Measurements from ENCODE around the gene CDC42BPA. TPM values are rescaled to one million over a fixed set of nuclear protein-coding genes. Genes with fewer than 3 reads are reported as not detected.

CDC42BPA gene
- total RNA-seq, 1 donor from 2014 or later: 95.7 TPM

DNA sequence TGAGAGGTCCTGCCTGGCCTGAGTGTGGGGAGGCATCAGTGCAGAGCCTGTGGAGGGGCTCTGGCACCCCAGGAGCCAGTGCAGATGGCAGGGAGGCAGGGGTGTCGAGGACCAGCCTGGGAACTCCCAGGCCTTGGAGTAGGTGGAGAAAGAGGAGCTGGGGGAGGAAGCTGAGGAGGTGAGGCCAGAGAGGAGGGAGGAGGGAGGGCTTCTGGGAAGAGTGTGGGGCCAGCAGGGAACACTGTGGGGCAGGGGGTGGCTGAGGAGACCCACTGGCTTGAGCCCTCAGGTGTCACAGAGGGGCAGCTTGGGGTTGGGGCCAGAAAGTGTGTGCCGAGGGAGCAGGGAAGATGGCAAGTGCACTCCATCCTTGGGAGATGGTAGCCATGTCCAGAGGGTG, 374.4 kb downstream of the CDC42BPA start:
- Mint-ChIP-seq H3K9me3 (ENCODE audit: unreplicated experiment) (peaks cover 5% of the 10 kb centered on the region), H3K36me3 (ENCODE audit: unreplicated experiment) (peaks cover 5% of the 10 kb centered on the region), H3K27ac (ENCODE audit: unreplicated experiment) (no peak overlapping the region), H3K4me1 (ENCODE audit: unreplicated experiment) (peaks cover 10% of the 10 kb centered on the region), H3K4me3 (ENCODE audit: unreplicated experiment) (no peak overlapping the region), H3K27me3 (ENCODE audit: unreplicated experiment) (no peaks in the 10 kb centered on the region)
- no peak for DNase-seq (ENCODE audit: extremely low spot score, unreplicated experiment)
- TF ChIP-seq, protein P1, sequence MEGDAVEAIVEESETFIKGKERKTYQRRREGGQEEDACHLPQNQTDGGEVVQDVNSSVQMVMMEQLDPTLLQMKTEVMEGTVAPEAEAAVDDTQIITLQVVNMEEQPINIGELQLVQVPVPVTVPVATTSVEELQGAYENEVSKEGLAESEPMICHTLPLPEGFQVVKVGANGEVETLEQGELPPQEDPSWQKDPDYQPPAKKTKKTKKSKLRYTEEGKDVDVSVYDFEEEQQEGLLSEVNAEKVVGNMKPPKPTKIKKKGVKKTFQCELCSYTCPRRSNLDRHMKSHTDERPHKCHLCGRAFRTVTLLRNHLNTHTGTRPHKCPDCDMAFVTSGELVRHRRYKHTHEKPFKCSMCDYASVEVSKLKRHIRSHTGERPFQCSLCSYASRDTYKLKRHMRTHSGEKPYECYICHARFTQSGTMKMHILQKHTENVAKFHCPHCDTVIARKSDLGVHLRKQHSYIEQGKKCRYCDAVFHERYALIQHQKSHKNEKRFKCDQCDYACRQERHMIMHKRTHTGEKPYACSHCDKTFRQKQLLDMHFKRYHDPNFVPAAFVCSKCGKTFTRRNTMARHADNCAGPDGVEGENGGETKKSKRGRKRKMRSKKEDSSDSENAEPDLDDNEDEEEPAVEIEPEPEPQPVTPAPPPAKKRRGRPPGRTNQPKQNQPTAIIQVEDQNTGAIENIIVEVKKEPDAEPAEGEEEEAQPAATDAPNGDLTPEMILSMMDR (IDR thresholded peaks at IDR 0.05): no peak

DNA sequence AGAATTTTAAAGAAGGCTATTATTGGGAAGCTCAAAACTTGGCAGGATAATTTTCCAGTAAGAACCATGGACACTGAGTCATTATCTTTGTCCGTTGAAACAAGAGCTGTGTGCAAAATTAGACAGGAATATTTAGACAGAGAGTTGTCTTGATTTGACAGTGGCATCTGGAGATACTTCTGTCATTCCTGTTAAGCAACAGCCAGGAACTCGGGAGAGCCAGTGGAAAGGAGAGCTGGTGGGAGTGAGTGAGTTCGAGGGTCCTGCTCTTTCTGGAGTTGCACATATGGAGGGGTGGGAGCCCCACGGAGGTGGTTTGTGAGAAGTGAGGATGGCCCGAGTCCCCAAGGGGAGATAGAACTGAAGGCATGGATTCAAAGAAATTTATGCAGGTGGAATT, 375.1 kb downstream of the CDC42BPA start:
- peaks cover 18% of the 10 kb centered on the region for H3K4me1 Mint-ChIP-seq (ENCODE audit: unreplicated experiment)
- no peak overlapping the region for H3K4me3 Mint-ChIP-seq (ENCODE audit: unreplicated experiment)
- TF ChIP-seq, protein P1 (IDR thresholded peaks at IDR 0.05): no peak
- no peaks in the 10 kb centered on the region for H3K27me3 Mint-ChIP-seq (ENCODE audit: unreplicated experiment)
- H3K36me3 Mint-ChIP-seq (ENCODE audit: unreplicated experiment): peaks cover 1% of the 10 kb centered on the region
- no peak for DNase-seq (ENCODE audit: extremely low spot score, unreplicated experiment)
- no peak overlapping the region for H3K27ac Mint-ChIP-seq (ENCODE audit: unreplicated experiment)
- peaks cover 2% of the 10 kb centered on the region for H3K9me3 Mint-ChIP-seq (ENCODE audit: unreplicated experiment)

DNA sequence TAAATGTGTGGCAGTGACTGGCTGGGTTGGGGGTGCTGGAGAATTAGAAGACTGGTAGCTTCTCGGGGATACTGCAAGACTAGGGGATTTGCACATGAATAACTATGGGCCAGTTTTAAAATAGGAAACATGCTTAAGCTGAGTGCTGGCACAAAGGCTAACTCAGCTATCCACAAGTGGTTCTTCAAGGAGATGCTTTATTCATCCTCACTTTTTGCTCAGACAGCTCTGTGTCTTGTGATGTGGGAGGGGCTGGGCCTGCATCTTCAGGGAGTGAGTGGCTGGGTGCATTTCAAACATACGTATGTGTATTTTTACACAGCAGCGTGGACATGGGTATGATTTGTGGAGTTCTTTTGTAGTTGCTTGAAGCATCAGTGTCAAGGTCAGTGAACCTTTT, 375.9 kb downstream of the CDC42BPA start:
- TF ChIP-seq, protein P1 (IDR thresholded peaks at IDR 0.05): no peak
- no peaks in the 10 kb centered on the region for H3K36me3 Mint-ChIP-seq (ENCODE audit: unreplicated experiment)
- no peaks in the 10 kb centered on the region for H3K27me3 Mint-ChIP-seq (ENCODE audit: unreplicated experiment)
- no peak overlapping the region for H3K27ac Mint-ChIP-seq (ENCODE audit: unreplicated experiment)
- DNase-seq (ENCODE audit: extremely low spot score, unreplicated experiment): no peak
- peaks cover 18% of the 10 kb centered on the region for H3K4me1 Mint-ChIP-seq (ENCODE audit: unreplicated experiment)
- no peaks in the 10 kb centered on the region for H3K9me3 Mint-ChIP-seq (ENCODE audit: unreplicated experiment)
- no peak overlapping the region for H3K4me3 Mint-ChIP-seq (ENCODE audit: unreplicated experiment)

DNA sequence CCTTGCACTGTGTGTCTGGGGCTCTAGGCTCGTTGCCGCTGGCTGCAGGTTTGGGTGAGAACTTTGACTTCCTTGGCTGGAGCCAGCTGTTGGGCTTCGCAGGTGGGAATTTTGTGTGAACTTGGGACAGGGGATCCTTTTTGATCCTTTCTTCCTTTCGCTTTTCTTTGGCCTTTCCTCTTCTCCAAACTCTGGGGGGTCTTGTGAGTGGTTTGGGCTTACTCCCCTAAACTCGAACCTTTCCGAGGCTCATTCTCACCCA, 377.6 kb downstream of the CDC42BPA start:
- Mint-ChIP-seq H3K9me3 (ENCODE audit: unreplicated experiment) (no peaks in the 10 kb centered on the region), H3K36me3 (ENCODE audit: unreplicated experiment) (no peaks in the 10 kb centered on the region), H3K27ac (ENCODE audit: unreplicated experiment) (no peak overlapping the region), H3K4me3 (ENCODE audit: unreplicated experiment) (peak overlapping the region; percentile 84), H3K4me1 (ENCODE audit: unreplicated experiment) (peaks cover 18% of the 10 kb centered on the region), H3K27me3 (ENCODE audit: unreplicated experiment) (no peaks in the 10 kb centered on the region)
- DNase-seq (ENCODE audit: extremely low spot score, unreplicated experiment): no peak
- TF ChIP-seq, protein P1 (IDR thresholded peaks at IDR 0.05): no peak

DNA sequence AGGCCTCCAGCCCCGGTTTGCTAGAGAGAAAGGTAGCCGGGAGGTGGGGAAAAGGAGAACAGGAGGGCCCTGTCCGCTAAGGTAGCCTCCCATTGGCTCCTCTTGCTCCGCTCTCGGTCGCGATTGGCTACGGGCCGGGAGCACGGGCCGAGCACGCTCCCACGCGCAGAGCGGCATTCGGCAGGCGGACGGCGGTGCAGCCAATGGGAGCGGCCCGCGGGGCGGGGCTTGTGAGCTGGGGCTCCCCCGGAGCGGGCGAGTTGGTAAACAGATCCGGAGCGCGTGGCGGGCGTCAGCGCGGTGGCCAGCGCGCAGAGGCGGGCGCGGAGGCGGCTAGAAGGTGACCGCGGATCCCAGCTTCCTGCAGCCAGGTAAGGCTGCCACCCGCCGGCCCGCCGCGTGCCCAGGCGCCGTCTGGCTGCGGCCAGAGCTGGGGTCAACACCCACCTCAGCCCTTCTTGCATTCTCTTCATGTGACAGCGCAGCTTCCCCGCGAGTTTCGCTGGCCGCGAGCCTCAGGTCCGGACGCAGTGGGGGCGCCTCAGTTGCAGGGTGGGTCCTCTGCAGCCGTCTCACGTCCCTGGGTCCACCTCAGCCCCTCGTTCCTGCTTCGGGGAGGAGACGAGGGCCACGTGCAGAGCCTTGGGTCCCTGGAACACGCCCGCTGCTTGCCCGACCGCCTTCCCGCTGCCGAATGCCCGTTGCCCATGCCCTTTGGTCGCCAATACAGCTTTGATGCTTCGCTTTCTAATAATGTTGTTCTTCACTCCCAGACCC, 378.1 kb downstream of the CDC42BPA start, which contains the start of gene COQ8A:
COQ8A (plus strand) TSS at position 266 of the 777 bp plus-strand sequence. CDS start 21,092 bp downstream, outside the sequence.
- DNase-seq (ENCODE audit: extremely low spot score, unreplicated experiment): peak; percentile 100
- Mint-ChIP-seq H3K36me3 (ENCODE audit: unreplicated experiment) (peaks cover 2% of the 10 kb centered on the region), H3K27me3 (ENCODE audit: unreplicated experiment) (no peaks in the 10 kb centered on the region), H3K4me1 (ENCODE audit: unreplicated experiment) (peaks cover 18% of the 10 kb centered on the region), H3K9me3 (ENCODE audit: unreplicated experiment) (peaks cover 5% of the 10 kb centered on the region), H3K27ac (ENCODE audit: unreplicated experiment) (peak within 1 kb of the TSS; percentile 95), H3K4me3 (ENCODE audit: unreplicated experiment) (peak within 1 kb of the TSS; percentile 84)
- TF ChIP-seq, protein P1 (IDR thresholded peaks at IDR 0.05): no peak

Other genes starting within 250 kb of the CDC42BPA start
- 6.8 and 6.9 TPM in 2 replicates for gene ZNF678, start 245.1 kb upstream of the CDC42BPA start, total RNA-seq

All from osteocyte (in vitro differentiated cells).